H1 (cell line): ENCODE results near the gene MX1. TPM values are rescaled to one million over a fixed set of nuclear protein-coding genes. Genes with fewer than 3 reads are reported as not detected.
A peak's percentile ranks its signal among the peaks of the same experiment; 100 is the strongest.

Experiments
- CTCF ChIA-PET: fragments of 300-600 bp; sonication (Branson Sonifier 250); formaldehyde crosslinking; loops from one replicate; lab custom pipeline; 2021; ENCODE audit not compliant: partially characterized antibody; lab: Charles Lee
- POLR2A ChIA-PET: fragments of 300-600 bp; sonication (Branson Sonifier 250); formaldehyde crosslinking; loops from one replicate; lab custom pipeline; 2021; ENCODE audit warnings: inconsistent platforms; ENCODE audit not compliant: partially characterized antibody; lab: Charles Lee
- DNase-seq, 2 experiments: peaks; one replicate each; pipeline versions ENCODE4 v3.0.0 to v3.0.0-alpha.2; 2010 to 2022; ENCODE audit warnings: low spot score in 2 of 2, low read depth in 1 of 2, mixed read lengths in 1 of 2
- FAIRE-seq: peaks from 2 replicates; lab custom pipeline; 2011; peaks lifted over from hg19 to GRCh38; lab: Jason Lieb, UNC
- H2AFZ ChIP-seq: 2 replicates; pipeline ENCODE4 v1.8.1; 2012; ENCODE audit warnings: low read length, inconsistent platforms
- H2AK5ac ChIP-seq: 2 replicates; pipeline ENCODE4 v1.6.1; 2013; ENCODE audit warnings: low read depth, low read length
- H2BK120ac ChIP-seq: replicated peaks from 2 replicates; pipeline ENCODE3; 2013; ENCODE audit warnings: low read depth, low read length, inconsistent platforms
- H2BK12ac ChIP-seq: 2 replicates; pipeline ENCODE4 v1.6.1; 2013; ENCODE audit warnings: low read depth, low read length
- H2BK15ac ChIP-seq: 2 replicates; pipeline ENCODE4 v1.6.1; 2013; ENCODE audit warnings: low read length
- H2BK20ac ChIP-seq: 2 replicates; pipeline ENCODE4 v1.6.1; 2013; ENCODE audit warnings: low read length
- H2BK5ac ChIP-seq: 2 replicates; pipeline ENCODE4 v1.6.1; 2013; ENCODE audit warnings: low read depth, low read length
- H3K14ac ChIP-seq: 2 replicates; pipeline ENCODE4 v1.6.1; 2013; ENCODE audit warnings: inconsistent platforms; ENCODE audit not compliant: insufficient read length
- H3K18ac ChIP-seq: 2 replicates; pipeline ENCODE4 v1.6.1; 2013; ENCODE audit warnings: low read length; ENCODE audit errors: extremely low read depth
- H3K23ac ChIP-seq: 2 replicates; pipeline ENCODE4 v1.6.1; 2013; ENCODE audit warnings: inconsistent platforms; ENCODE audit not compliant: insufficient read length
- H3K23me2 ChIP-seq: 2 replicates; pipeline ENCODE4 v1.6.1; 2013; ENCODE audit warnings: low read depth, low read length
- H3K27ac ChIP-seq: 2 replicates; pipeline ENCODE4 v1.6.1; 2011; ENCODE audit warnings: low read depth, low read length, inconsistent platforms
- H3K27me3 ChIP-seq, 4 experiments: replicated peaks in 1 of 4; 1 replicate in 1 of 4; 2 replicates in 3 of 4; pipeline versions ENCODE4 v1.6.1 to v1.8.1; 2011 to 2013; ENCODE audit warnings: low read length in 3 of 4, mild to moderate bottlenecking in 3 of 4, inconsistent platforms in 2 of 4, mixed read lengths in 2 of 4, moderate library complexity in 1 of 4; ENCODE audit not compliant: control insufficient read depth in 3 of 4, insufficient read depth in 3 of 4; ENCODE audit errors: extremely low read depth in 1 of 4
- H3K36me3 ChIP-seq, 4 experiments: 2 replicates each; pipeline versions ENCODE4 v1.6.1 to v1.8.1; 2011 to 2013; ENCODE audit warnings: mild to moderate bottlenecking in 4 of 4, low read length in 3 of 4, moderate library complexity in 2 of 4, control low read depth in 1 of 4, inconsistent platforms in 1 of 4; ENCODE audit not compliant: insufficient read depth in 4 of 4, control insufficient read depth in 2 of 4
- H3K4ac ChIP-seq: replicated peaks from 2 replicates; pipeline ENCODE3; 2013; ENCODE audit warnings: low read length, low read depth, mixed read lengths, inconsistent platforms; ENCODE audit not compliant: insufficient read length
- H3K4me1 ChIP-seq, 4 experiments: replicated peaks in 1 of 4; 1 replicate in 1 of 4; 2 replicates in 3 of 4; pipeline versions ENCODE4 v1.6.1 to v1.8.1; 2011 to 2013; ENCODE audit warnings: low read length in 3 of 4, inconsistent platforms in 2 of 4, mixed read lengths in 1 of 4; ENCODE audit not compliant: insufficient read depth in 4 of 4, control insufficient read depth in 3 of 4
- H3K4me2 ChIP-seq, 2 experiments: 2 replicates each; pipeline versions ENCODE4 v1.6.1 to v1.8.1; 2011 to 2013; ENCODE audit warnings: low read depth in 2 of 2, low read length in 2 of 2, control low read depth in 1 of 2, inconsistent platforms in 1 of 2, mild to moderate bottlenecking in 1 of 2; ENCODE audit not compliant: insufficient read depth in 1 of 2
- H3K4me3 ChIP-seq, 4 experiments: fragments of 200-600, 300-600 bp in 1 of 4; sonication (generic), shearing (Covaris generic), sonication (Bioruptor Twin) in 1 of 4; 2 replicates each; pipeline versions ENCODE4 v1.5.1 to v1.8.1; 2011 to 2016; ENCODE audit warnings: low read length in 4 of 4, low read depth in 3 of 4, control low read depth in 2 of 4, inconsistent platforms in 2 of 4, mild to moderate bottlenecking in 2 of 4, mixed read lengths in 1 of 4, moderate library complexity in 1 of 4; ENCODE audit not compliant: insufficient read depth in 2 of 4; ENCODE audit errors: extremely low read depth in 1 of 4
- H3K56ac ChIP-seq: replicated peaks from 2 replicates; pipeline ENCODE3; 2013; ENCODE audit warnings: low read depth, mild to moderate bottlenecking, mixed read lengths, low read length, inconsistent platforms; ENCODE audit not compliant: insufficient read length
- H3K79me1 ChIP-seq: 2 replicates; pipeline ENCODE4 v1.6.1; 2013; ENCODE audit warnings: low read depth, low read length, control low read depth
- H3K79me2 ChIP-seq, 2 experiments: 2 replicates each; pipeline versions ENCODE4 v1.6.1 to v1.8.1; 2012 to 2013; ENCODE audit warnings: low read length in 2 of 2, mild to moderate bottlenecking in 2 of 2, inconsistent platforms in 1 of 2; ENCODE audit not compliant: insufficient read depth in 2 of 2, control insufficient read depth in 1 of 2
- H3K9ac ChIP-seq, 4 experiments: replicated peaks in 1 of 4; 1 replicate in 1 of 4; 2 replicates in 3 of 4; pipeline versions ENCODE4 v1.6.1 to v1.8.1; 2011 to 2013; ENCODE audit warnings: low read depth in 3 of 4, low read length in 3 of 4, control low read depth in 2 of 4, mild to moderate bottlenecking in 2 of 4, moderate library complexity in 2 of 4, inconsistent platforms in 1 of 4; ENCODE audit errors: extremely low read depth in 1 of 4
- H3K9me3 ChIP-seq, 2 experiments: 2 replicates each; pipeline versions ENCODE4 v1.6.1 to v1.8.1; 2012 to 2013; ENCODE audit warnings: mild to moderate bottlenecking in 2 of 2, moderate library complexity in 2 of 2, control low read depth in 1 of 2, inconsistent platforms in 1 of 2, low read depth in 1 of 2, low read length in 1 of 2, mixed read lengths in 1 of 2; ENCODE audit not compliant: insufficient read depth in 2 of 2
- H4K20me1 ChIP-seq, 2 experiments: replicated peaks in 1 of 2; 2 replicates each; pipeline versions ENCODE3 to v1.8.1; 2011 to 2013; ENCODE audit warnings: inconsistent platforms in 2 of 2, low read length in 2 of 2, mild to moderate bottlenecking in 1 of 2; ENCODE audit not compliant: insufficient read depth in 2 of 2, control insufficient read depth in 1 of 2
- H4K5ac ChIP-seq: 2 replicates; pipeline ENCODE4 v1.6.1; 2013; ENCODE audit warnings: low read length, low read depth, mixed read lengths, inconsistent platforms; ENCODE audit not compliant: insufficient read length
- H4K8ac ChIP-seq: 2 replicates; pipeline ENCODE4 v1.8.0; 2013; ENCODE audit warnings: mild to moderate bottlenecking, moderate library complexity, low read length, inconsistent platforms; ENCODE audit not compliant: insufficient read depth; ENCODE audit errors: extremely low read depth
- H4K91ac ChIP-seq: replicated peaks from 2 replicates; pipeline ENCODE3; 2013; ENCODE audit warnings: low read length, mixed read lengths, inconsistent platforms; ENCODE audit not compliant: insufficient read length
- BCL11A ChIP-seq, 2 experiments: IDR thresholded peaks; one replicate each; pipeline ENCODE4 v1.6.1; 2011; ENCODE audit warnings: low read depth in 2 of 2, low read length in 2 of 2, mild to moderate bottlenecking in 2 of 2
- CEBPB ChIP-seq: IDR thresholded peaks from 2 replicates; pipeline ENCODE4 v1.6.1; 2012; ENCODE audit warnings: low read depth, low read length
- FOSL1 ChIP-seq: IDR thresholded peaks from 2 replicates; pipeline ENCODE4 v1.6.1; 2011; ENCODE audit warnings: mild to moderate bottlenecking, low read depth, low read length, moderate library complexity; ENCODE audit not compliant: insufficient read depth
- GABPA ChIP-seq: IDR thresholded peaks from 2 replicates; pipeline ENCODE4 v1.6.1; 2011; ENCODE audit warnings: mild to moderate bottlenecking, low read length, moderate library complexity, borderline replicate concordance; ENCODE audit not compliant: insufficient read depth
- JUND ChIP-seq: IDR thresholded peaks from 2 replicates; pipeline ENCODE4 v1.6.1; 2011; ENCODE audit warnings: mild to moderate bottlenecking, improper control_type of control experiment, low read length
- KDM4A ChIP-seq: IDR thresholded peaks from one replicate; pipeline ENCODE4 v1.7.1; 2012; ENCODE audit warnings: low read depth, mild to moderate bottlenecking, moderate library complexity, low read length, inconsistent platforms; ENCODE audit not compliant: severe bottlenecking
- MAX ChIP-seq: IDR thresholded peaks from 2 replicates; pipeline ENCODE4 v1.6.1; 2012; ENCODE audit warnings: inconsistent platforms
- RAD21 ChIP-seq, 2 experiments: IDR thresholded peaks in 1 of 2; conservative IDR thresholded peaks in 1 of 2; 2 replicates each; pipeline ENCODE4 v1.6.1; 2011; ENCODE audit warnings: low read depth in 2 of 2, low read length in 2 of 2, improper control_type of control experiment in 1 of 2, inconsistent platforms in 1 of 2, mild to moderate bottlenecking in 1 of 2, moderate library complexity in 1 of 2
- TAF1 ChIP-seq: IDR thresholded peaks from 2 replicates; pipeline ENCODE4 v1.6.1; 2011; ENCODE audit warnings: mild to moderate bottlenecking, low read depth, low read length
- WGBS, 2 experiments: shearing (Covaris generic) in 1 of 2; methylation state at CpG; one replicate each; pipeline versions ENCODE4 v1.1.6 to v1.1.7; 2013 to 2015; ENCODE audit warnings: low lambda C conversion rate in 2 of 2, mixed read lengths in 2 of 2, inconsistent platforms in 1 of 2, low coverage in 1 of 2, missing lambda C conversion rate in 1 of 2; ENCODE audit not compliant: insufficient replicate concordance in 2 of 2, insufficient coverage in 1 of 2, insufficient read length in 1 of 2; ENCODE audit errors: extremely low coverage in 1 of 2, missing lambda C conversion rate in 1 of 2; 5-methylcytosine and 5-hydroxymethylcytosine counted together
- polyA plus RNA-seq, 7 experiments: library from polyadenylated mRNA; depleted of rRNA in 3 of 7; stranded (reverse) in 5 of 7; unstranded in 2 of 7; fragments of >200 nt in 5 of 7; fragments of 200-250 nt in 2 of 7; gene quantifications; 1 replicate in 5 of 7; 2 replicates in 1 of 7; 4 replicates in 1 of 7; pipeline versions ENCODE4 v1.2.1 to v1.2.3, GENCODE V29; 2011 to 2013; ENCODE audit warnings: missing spikeins in 2 of 7, mixed read lengths in 2 of 7
- total RNA-seq: library from RNA; stranded (reverse); fragmentation: NEBNext Ultra II Directional; extraction: Animal tissue kit (Norgen Biotek cat#: 25700); gene quantifications from 2 replicates; pipeline ENCODE4 v1.2.1, GENCODE V29; 2021
- TF ChIP-seq, protein P1 (sequence below): IDR thresholded peaks from 2 replicates; pipeline ENCODE4 v1.6.1; 2012; ENCODE audit warnings: low read length, inconsistent platforms
- TF ChIP-seq, protein P2 (sequence below): IDR thresholded peaks from 2 replicates; pipeline ENCODE4 v1.6.1; 2011; ENCODE audit warnings: low read depth, mild to moderate bottlenecking, low read length; ENCODE audit not compliant: insufficient read depth

MX1 gene
- total and polyA plus RNA-seq, 2 of the 8 experiments (the other 6 are each of a cell fraction or from before 2014, with no cell fraction given) = 3.8 to 5.7 TPM

- no peak overlapping the region for H3K4me2 ChIP-seq
- no peaks in the 10 kb centered on the region for H3K9me3 ChIP-seq
- H3K9ac ChIP-seq = no peak overlapping the region
- H4K5ac ChIP-seq = no peak overlapping the region
- no peak overlapping the region for H3K18ac ChIP-seq
- DNase-seq = no peak
- H2AFZ ChIP-seq = no peak overlapping the region
- no peak overlapping the region for H2BK120ac ChIP-seq
- H3K27ac ChIP-seq = no peak overlapping the region
- H3K56ac ChIP-seq = no peak overlapping the region
- H3K79me2 ChIP-seq = 0 out of 4 replicates have a peak, but pooled peaks cover 0 to 4% of the 10 kb centered on the region in 2 experiments
- ChIA-PET POLR2A (no interaction called here), CTCF (no interaction called here)
- no peak overlapping the region for H3K23ac ChIP-seq
- H3K4ac ChIP-seq = peak overlapping the region; percentile 65
- no peaks in the 10 kb centered on the region; a peak in 1 of 7 replicates for H3K4me1 ChIP-seq
- H4K91ac ChIP-seq = no peak overlapping the region
- H2BK5ac ChIP-seq = no peak overlapping the region
- no peak overlapping the region for H4K8ac ChIP-seq
- H3K79me1 ChIP-seq = peaks cover 4% of the 10 kb centered on the region; the same call in 1 of the 2 replicates
- no peaks in the 10 kb centered on the region for H4K20me1 ChIP-seq
- WGBS, 2 experiments = 86% methylated on average over 8 of the region's 8 CpGs; no CpG with 5 or more reads in 1 of the 2 experiments
- no peak overlapping the region for H2BK20ac ChIP-seq
- H3K23me2 ChIP-seq = no peaks in the 10 kb centered on the region
- H2BK15ac ChIP-seq = no peak overlapping the region
- H3K36me3 ChIP-seq = no peaks in the 10 kb centered on the region
- H3K27me3 ChIP-seq = no peaks in the 10 kb centered on the region
- H3K4me3 ChIP-seq = no peak overlapping the region
- TF ChIP-seq MAX = no peak
- TF ChIP-seq TAF1 = no peak
- TF ChIP-seq GABPA = no peak
- no peak for TF ChIP-seq JUND
- TF ChIP-seq, protein P1, sequence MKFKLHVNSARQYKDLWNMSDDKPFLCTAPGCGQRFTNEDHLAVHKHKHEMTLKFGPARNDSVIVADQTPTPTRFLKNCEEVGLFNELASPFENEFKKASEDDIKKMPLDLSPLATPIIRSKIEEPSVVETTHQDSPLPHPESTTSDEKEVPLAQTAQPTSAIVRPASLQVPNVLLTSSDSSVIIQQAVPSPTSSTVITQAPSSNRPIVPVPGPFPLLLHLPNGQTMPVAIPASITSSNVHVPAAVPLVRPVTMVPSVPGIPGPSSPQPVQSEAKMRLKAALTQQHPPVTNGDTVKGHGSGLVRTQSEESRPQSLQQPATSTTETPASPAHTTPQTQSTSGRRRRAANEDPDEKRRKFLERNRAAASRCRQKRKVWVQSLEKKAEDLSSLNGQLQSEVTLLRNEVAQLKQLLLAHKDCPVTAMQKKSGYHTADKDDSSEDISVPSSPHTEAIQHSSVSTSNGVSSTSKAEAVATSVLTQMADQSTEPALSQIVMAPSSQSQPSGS = no peak
- TF ChIP-seq, protein P2, sequence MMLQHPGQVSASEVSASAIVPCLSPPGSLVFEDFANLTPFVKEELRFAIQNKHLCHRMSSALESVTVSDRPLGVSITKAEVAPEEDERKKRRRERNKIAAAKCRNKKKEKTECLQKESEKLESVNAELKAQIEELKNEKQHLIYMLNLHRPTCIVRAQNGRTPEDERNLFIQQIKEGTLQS = no peak
- no peak for TF ChIP-seq RAD21 (IDR thresholded peaks at IDR 0.05 in 1 of 2, conservative IDR thresholded peaks at IDR 0.05 in 1 of 2; ENCODE audit: low read depth in 2 of 2, low read length in 2 of 2)
- TF ChIP-seq KDM4A = no peak
- TF ChIP-seq FOSL1 = no peak
- TF ChIP-seq BCL11A (IDR thresholded peaks at IDR 0.05; ENCODE audit: low read depth in 2 of 2, low read length in 2 of 2) = no peak
- no peak for TF ChIP-seq CEBPB
- H2BK12ac ChIP-seq = no peak overlapping the region
- FAIRE-seq = no peak
- H2AK5ac ChIP-seq = no peak overlapping the region
- no peak overlapping the region for H3K14ac ChIP-seq
These were observed 71.7 kb downstream of the MX1 start for GRCh38 chr21:41497788-41498187.
